ENCODE data around the gene CIPC. TPM values are rescaled to one million over a fixed set of nuclear protein-coding genes. Genes with fewer than 3 reads are reported as not detected.
A peak's percentile ranks its signal among the peaks of the same experiment; 100 is the strongest.

Gene CIPC
- total RNA-seq, 2 experiments from 2014 or later = 10.8 to 12.2 TPM

GRCh38 chr14:77086951-77087350 is 11.1 kb upstream of the CIPC start:
- Mint-ChIP-seq H3K27me3 (peaks cover 2% of the 10 kb centered on the region), H3K4me3 (no peak overlapping the region), H3K36me3 (peaks cover 8% of the 10 kb centered on the region), H3K9me3 (peaks cover 13% of the 10 kb centered on the region), H3K27ac (no peak overlapping the region), H3K4me1 (peaks cover 13% of the 10 kb centered on the region)
- DNase-seq = no peak

- Mint-ChIP-seq H3K27ac (no peak overlapping the region), H3K9me3 (peaks cover 13% of the 10 kb centered on the region), H3K4me1 (peaks cover 13% of the 10 kb centered on the region), H3K27me3 (peaks cover 2% of the 10 kb centered on the region), H3K4me3 (no peak overlapping the region), H3K36me3 (peaks cover 8% of the 10 kb centered on the region)
- no peak for DNase-seq
These were observed 10.4 kb upstream of the CIPC start for GRCh38 chr14:77087631-77088030.

- H3K4me3 Mint-ChIP-seq = no peak overlapping the region
- H3K4me1 Mint-ChIP-seq = peaks cover 13% of the 10 kb centered on the region
- peaks cover 2% of the 10 kb centered on the region for H3K27me3 Mint-ChIP-seq
- DNase-seq = no peak
- H3K9me3 Mint-ChIP-seq = peaks cover 13% of the 10 kb centered on the region
- peaks cover 8% of the 10 kb centered on the region for H3K36me3 Mint-ChIP-seq
- H3K27ac Mint-ChIP-seq = no peak overlapping the region
These were observed 9.8 kb upstream of the CIPC start for GRCh38 chr14:77088219-77088618.

- Mint-ChIP-seq H3K27ac (no peak overlapping the region), H3K4me3 (no peak overlapping the region), H3K9me3 (peaks cover 13% of the 10 kb centered on the region), H3K36me3 (peaks cover 8% of the 10 kb centered on the region), H3K27me3 (peaks cover 2% of the 10 kb centered on the region), H3K4me1 (peaks cover 13% of the 10 kb centered on the region)
- DNase-seq = no peak
These were observed 9.4 kb upstream of the CIPC start for GRCh38 chr14:77088645-77089044.

GRCh38 chr14:77091518-77091917 is 6.5 kb upstream of the CIPC start:
- no peak overlapping the region for H3K4me3 Mint-ChIP-seq
- H3K27ac Mint-ChIP-seq = no peak overlapping the region
- peaks cover 8% of the 10 kb centered on the region for H3K36me3 Mint-ChIP-seq
- no peak for DNase-seq
- peaks cover 15% of the 10 kb centered on the region for H3K4me1 Mint-ChIP-seq
- H3K9me3 Mint-ChIP-seq = peaks cover 13% of the 10 kb centered on the region
- H3K27me3 Mint-ChIP-seq = no peaks in the 10 kb centered on the region

GRCh38 chr14:77092676-77093075 is 5.4 kb upstream of the CIPC start:
- Mint-ChIP-seq H3K4me1 (peaks cover 13% of the 10 kb centered on the region), H3K9me3 (peaks cover 13% of the 10 kb centered on the region), H3K27ac (no peak overlapping the region), H3K4me3 (no peak overlapping the region), H3K36me3 (peaks cover 9% of the 10 kb centered on the region), H3K27me3 (no peaks in the 10 kb centered on the region)
- DNase-seq = no peak

GRCh38 chr14:77094672-77095284 is 3.3 kb upstream of the CIPC start:
- H3K27me3 Mint-ChIP-seq = no peaks in the 10 kb centered on the region
- H3K4me1 Mint-ChIP-seq = peaks cover 22% of the 10 kb centered on the region
- no peak overlapping the region for H3K4me3 Mint-ChIP-seq
- H3K36me3 Mint-ChIP-seq = peaks cover 11% of the 10 kb centered on the region
- peak; percentile 68 for DNase-seq
- H3K27ac Mint-ChIP-seq = no peak overlapping the region
- peaks cover 13% of the 10 kb centered on the region for H3K9me3 Mint-ChIP-seq

- H3K27me3 Mint-ChIP-seq = no peaks in the 10 kb centered on the region
- no peak for DNase-seq
- peak overlapping the region; percentile 96 for H3K27ac Mint-ChIP-seq
- H3K9me3 Mint-ChIP-seq = no peaks in the 10 kb centered on the region
- H3K36me3 Mint-ChIP-seq = peaks cover 5% of the 10 kb centered on the region
- peaks cover 27% of the 10 kb centered on the region for H3K4me1 Mint-ChIP-seq
- H3K4me3 Mint-ChIP-seq = peak overlapping the region; percentile 99
These were observed 905 bp upstream of the CIPC start for GRCh38 chr14:77097006-77097699.

GRCh38 chr14:77098529-77099353 is 683 bp downstream of the CIPC start:
- Mint-ChIP-seq H3K9me3 (no peaks in the 10 kb centered on the region), H3K4me1 (peaks cover 27% of the 10 kb centered on the region), H3K27me3 (no peaks in the 10 kb centered on the region), H3K4me3 (peak overlapping the region; percentile 99), H3K36me3 (peaks cover 5% of the 10 kb centered on the region), H3K27ac (peak overlapping the region; percentile 96)
- DNase-seq = no peak

- Mint-ChIP-seq H3K36me3 (peaks cover 5% of the 10 kb centered on the region), H3K9me3 (no peaks in the 10 kb centered on the region), H3K27ac (no peak overlapping the region), H3K4me1 (peaks cover 26% of the 10 kb centered on the region), H3K4me3 (peak overlapping the region; percentile 99), H3K27me3 (no peaks in the 10 kb centered on the region)
- no peak for DNase-seq
These were observed 1.5 kb downstream of the CIPC start for GRCh38 chr14:77099425-77100167.

- H3K27me3 Mint-ChIP-seq = no peaks in the 10 kb centered on the region
- H3K36me3 Mint-ChIP-seq = peaks cover 5% of the 10 kb centered on the region
- H3K9me3 Mint-ChIP-seq = no peaks in the 10 kb centered on the region
- H3K4me3 Mint-ChIP-seq = no peak overlapping the region
- H3K4me1 Mint-ChIP-seq = peaks cover 23% of the 10 kb centered on the region
- H3K27ac Mint-ChIP-seq = no peak overlapping the region
- no peak for DNase-seq
These were observed 2.9 kb downstream of the CIPC start for GRCh38 chr14:77100961-77101360.

GRCh38 chr14:77102154-77102553 is 4.1 kb downstream of the CIPC start:
- DNase-seq = no peak
- no peaks in the 10 kb centered on the region for H3K27me3 Mint-ChIP-seq
- H3K9me3 Mint-ChIP-seq = no peaks in the 10 kb centered on the region
- peaks cover 16% of the 10 kb centered on the region for H3K4me1 Mint-ChIP-seq
- H3K27ac Mint-ChIP-seq = no peak overlapping the region
- H3K36me3 Mint-ChIP-seq = peaks cover 3% of the 10 kb centered on the region
- H3K4me3 Mint-ChIP-seq = no peak overlapping the region

- DNase-seq = no peak
- no peaks in the 10 kb centered on the region for H3K27me3 Mint-ChIP-seq
- peaks cover 16% of the 10 kb centered on the region for H3K4me1 Mint-ChIP-seq
- no peaks in the 10 kb centered on the region for H3K9me3 Mint-ChIP-seq
- H3K27ac Mint-ChIP-seq = no peak overlapping the region
- H3K4me3 Mint-ChIP-seq = no peak overlapping the region
- peaks cover 7% of the 10 kb centered on the region for H3K36me3 Mint-ChIP-seq
These were observed 5.4 kb downstream of the CIPC start for GRCh38 chr14:77103475-77103874.

- Mint-ChIP-seq H3K27ac (no peak overlapping the region), H3K36me3 (peaks cover 7% of the 10 kb centered on the region), H3K27me3 (no peaks in the 10 kb centered on the region), H3K4me3 (no peak overlapping the region), H3K9me3 (no peaks in the 10 kb centered on the region), H3K4me1 (peaks cover 13% of the 10 kb centered on the region)
- DNase-seq = no peak
These were observed 5.9 kb downstream of the CIPC start for GRCh38 chr14:77103951-77104350.

- peaks cover 7% of the 10 kb centered on the region for H3K36me3 Mint-ChIP-seq
- H3K27me3 Mint-ChIP-seq = no peaks in the 10 kb centered on the region
- DNase-seq = no peak
- no peak overlapping the region for H3K4me3 Mint-ChIP-seq
- H3K27ac Mint-ChIP-seq = no peak overlapping the region
- H3K9me3 Mint-ChIP-seq = no peaks in the 10 kb centered on the region
- peaks cover 8% of the 10 kb centered on the region for H3K4me1 Mint-ChIP-seq
These were observed 6.3 kb downstream of the CIPC start for GRCh38 chr14:77104393-77104792.

Measured in activated naive CD8-positive, alpha-beta T cell treated with anti-CD3 and anti-CD28 coated beads for 36 hours (primary cell).